SK-N-SH (cell line): ENCODE measurements around the gene CHAC2.

Source experiments
- EP300 ChIP-seq, 2 experiments: IDR thresholded peaks; 2 replicates each; pipeline versions ENCODE4 v1.4.0 to v1.6.1; 2012; ENCODE audit warnings: borderline replicate concordance in 1 of 2, low read depth in 1 of 2, low read length in 1 of 2
- EZH2phosphoT487 ChIP-seq: fragments of 200-600 bp; sonication (generic); IDR thresholded peaks from 2 replicates; pipeline ENCODE4 v1.6.1; 2017; ENCODE audit warnings: low read depth, mixed run types, mild to moderate bottlenecking, antibody characterized with exemption, moderate library complexity, borderline replicate concordance
- GATA2 ChIP-seq: sonication (generic); formaldehyde crosslinking; IDR thresholded peaks from 2 replicates; pipeline ENCODE4 v1.5.0; 2020; ENCODE audit warnings: mild to moderate bottlenecking, missing genetic modification reagents
- JUND ChIP-seq: IDR thresholded peaks from 2 replicates; pipeline ENCODE4 v1.4.0; 2012
- MAX ChIP-seq: IDR thresholded peaks from 2 replicates; pipeline ENCODE4 v1.4.0; 2012; ENCODE audit warnings: low read depth
- MXI1 ChIP-seq: IDR thresholded peaks from 2 replicates; pipeline ENCODE4 v1.6.1; 2012; ENCODE audit warnings: mild to moderate bottlenecking, low read depth, low read length, improper control_type of control experiment
- POLR2AphosphoS5 ChIP-seq: IDR thresholded peaks from 2 replicates; pipeline ENCODE4 v1.6.1; 2012; ENCODE audit warnings: low read depth, low read length
- RAD21 ChIP-seq: IDR thresholded peaks from 2 replicates; pipeline ENCODE4 v1.6.1; 2012; ENCODE audit warnings: mild to moderate bottlenecking, low read length
- REST ChIP-seq: IDR thresholded peaks from 2 replicates; pipeline ENCODE4 v1.6.1; 2012; ENCODE audit warnings: mild to moderate bottlenecking, low read depth, low read length, moderate library complexity
- RXRA ChIP-seq: IDR thresholded peaks from 2 replicates; pipeline ENCODE4 v1.4.0; 2012; ENCODE audit warnings: low read depth, mild to moderate bottlenecking, borderline replicate concordance
- TAF1 ChIP-seq: IDR thresholded peaks from 2 replicates; pipeline ENCODE4 v1.6.1; 2012; ENCODE audit warnings: low read depth, mild to moderate bottlenecking, low read length, moderate library complexity, borderline replicate concordance
- TF ChIP-seq, protein P1 (sequence below): IDR thresholded peaks from 2 replicates; pipeline ENCODE4 v1.4.0; 2012; ENCODE audit warnings: low read depth, borderline replicate concordance
- TF ChIP-seq, protein P2 (sequence below): fragments of 150-350 bp; IDR thresholded peaks from 2 replicates; pipeline ENCODE4 v1.6.1; 2017; ENCODE audit warnings: antibody characterized with exemption, low read length, low read depth, borderline replicate concordance
- TF ChIP-seq, protein P3 (sequence below): fragments of 200-600 bp; sonication (generic); IDR thresholded peaks from 2 replicates; pipeline ENCODE4 v1.6.1; 2017; ENCODE audit warnings: antibody characterized with exemption, mild to moderate bottlenecking, moderate library complexity

DNA sequence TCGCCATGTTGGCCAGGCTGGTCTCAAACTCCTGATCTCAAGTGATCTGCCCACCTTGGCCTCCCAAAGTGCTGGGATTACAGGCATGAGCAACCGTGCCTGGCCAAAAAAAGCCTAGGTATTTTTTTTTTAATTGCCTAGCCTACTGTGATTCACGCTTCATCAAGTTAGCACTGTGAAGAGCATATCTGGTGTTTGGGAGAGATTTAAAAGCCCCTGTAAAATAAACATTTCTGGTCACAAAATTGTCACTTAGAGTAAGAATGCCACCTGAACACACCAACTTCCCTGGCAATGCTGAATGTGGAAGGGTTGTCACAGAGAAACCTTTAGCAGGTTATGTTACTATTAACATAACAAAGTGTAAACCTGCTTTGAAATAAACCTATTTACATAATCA, 39.7 kb upstream of the CHAC2 start:
- TF ChIP-seq REST (no peak), EZH2phosphoT487 (no peak), MXI1 (no peak), EP300 (IDR thresholded peaks at IDR 0.05; ENCODE audit: borderline replicate concordance in 1 of 2, low read depth in 1 of 2, low read length in 1 of 2) (no peak), JUND (no peak), MAX (no peak), GATA2 (CRISPR knock-in tag) (no peak), RXRA (no peak), POLR2AphosphoS5 (no peak), TAF1 (no peak), RAD21 (no peak)
- TF ChIP-seq, protein P1, sequence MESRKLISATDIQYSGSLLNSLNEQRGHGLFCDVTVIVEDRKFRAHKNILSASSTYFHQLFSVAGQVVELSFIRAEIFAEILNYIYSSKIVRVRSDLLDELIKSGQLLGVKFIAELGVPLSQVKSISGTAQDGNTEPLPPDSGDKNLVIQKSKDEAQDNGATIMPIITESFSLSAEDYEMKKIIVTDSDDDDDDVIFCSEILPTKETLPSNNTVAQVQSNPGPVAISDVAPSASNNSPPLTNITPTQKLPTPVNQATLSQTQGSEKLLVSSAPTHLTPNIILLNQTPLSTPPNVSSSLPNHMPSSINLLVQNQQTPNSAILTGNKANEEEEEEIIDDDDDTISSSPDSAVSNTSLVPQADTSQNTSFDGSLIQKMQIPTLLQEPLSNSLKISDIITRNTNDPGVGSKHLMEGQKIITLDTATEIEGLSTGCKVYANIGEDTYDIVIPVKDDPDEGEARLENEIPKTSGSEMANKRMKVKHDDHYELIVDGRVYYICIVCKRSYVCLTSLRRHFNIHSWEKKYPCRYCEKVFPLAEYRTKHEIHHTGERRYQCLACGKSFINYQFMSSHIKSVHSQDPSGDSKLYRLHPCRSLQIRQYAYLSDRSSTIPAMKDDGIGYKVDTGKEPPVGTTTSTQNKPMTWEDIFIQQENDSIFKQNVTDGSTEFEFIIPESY = no peak
- TF ChIP-seq, protein P2, sequence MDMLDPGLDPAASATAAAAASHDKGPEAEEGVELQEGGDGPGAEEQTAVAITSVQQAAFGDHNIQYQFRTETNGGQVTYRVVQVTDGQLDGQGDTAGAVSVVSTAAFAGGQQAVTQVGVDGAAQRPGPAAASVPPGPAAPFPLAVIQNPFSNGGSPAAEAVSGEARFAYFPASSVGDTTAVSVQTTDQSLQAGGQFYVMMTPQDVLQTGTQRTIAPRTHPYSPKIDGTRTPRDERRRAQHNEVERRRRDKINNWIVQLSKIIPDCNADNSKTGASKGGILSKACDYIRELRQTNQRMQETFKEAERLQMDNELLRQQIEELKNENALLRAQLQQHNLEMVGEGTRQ = no peak
- TF ChIP-seq, protein P3, sequence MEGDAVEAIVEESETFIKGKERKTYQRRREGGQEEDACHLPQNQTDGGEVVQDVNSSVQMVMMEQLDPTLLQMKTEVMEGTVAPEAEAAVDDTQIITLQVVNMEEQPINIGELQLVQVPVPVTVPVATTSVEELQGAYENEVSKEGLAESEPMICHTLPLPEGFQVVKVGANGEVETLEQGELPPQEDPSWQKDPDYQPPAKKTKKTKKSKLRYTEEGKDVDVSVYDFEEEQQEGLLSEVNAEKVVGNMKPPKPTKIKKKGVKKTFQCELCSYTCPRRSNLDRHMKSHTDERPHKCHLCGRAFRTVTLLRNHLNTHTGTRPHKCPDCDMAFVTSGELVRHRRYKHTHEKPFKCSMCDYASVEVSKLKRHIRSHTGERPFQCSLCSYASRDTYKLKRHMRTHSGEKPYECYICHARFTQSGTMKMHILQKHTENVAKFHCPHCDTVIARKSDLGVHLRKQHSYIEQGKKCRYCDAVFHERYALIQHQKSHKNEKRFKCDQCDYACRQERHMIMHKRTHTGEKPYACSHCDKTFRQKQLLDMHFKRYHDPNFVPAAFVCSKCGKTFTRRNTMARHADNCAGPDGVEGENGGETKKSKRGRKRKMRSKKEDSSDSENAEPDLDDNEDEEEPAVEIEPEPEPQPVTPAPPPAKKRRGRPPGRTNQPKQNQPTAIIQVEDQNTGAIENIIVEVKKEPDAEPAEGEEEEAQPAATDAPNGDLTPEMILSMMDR = no peak
